ENCODE data around the gene TRMT1L. TPM values are rescaled to one million over a fixed set of nuclear protein-coding genes. Genes with fewer than 3 reads are reported as not detected.

The TRMT1L gene
- total RNA-seq, 1 experiment from 2014 or later: 11.3 TPM

DNA sequence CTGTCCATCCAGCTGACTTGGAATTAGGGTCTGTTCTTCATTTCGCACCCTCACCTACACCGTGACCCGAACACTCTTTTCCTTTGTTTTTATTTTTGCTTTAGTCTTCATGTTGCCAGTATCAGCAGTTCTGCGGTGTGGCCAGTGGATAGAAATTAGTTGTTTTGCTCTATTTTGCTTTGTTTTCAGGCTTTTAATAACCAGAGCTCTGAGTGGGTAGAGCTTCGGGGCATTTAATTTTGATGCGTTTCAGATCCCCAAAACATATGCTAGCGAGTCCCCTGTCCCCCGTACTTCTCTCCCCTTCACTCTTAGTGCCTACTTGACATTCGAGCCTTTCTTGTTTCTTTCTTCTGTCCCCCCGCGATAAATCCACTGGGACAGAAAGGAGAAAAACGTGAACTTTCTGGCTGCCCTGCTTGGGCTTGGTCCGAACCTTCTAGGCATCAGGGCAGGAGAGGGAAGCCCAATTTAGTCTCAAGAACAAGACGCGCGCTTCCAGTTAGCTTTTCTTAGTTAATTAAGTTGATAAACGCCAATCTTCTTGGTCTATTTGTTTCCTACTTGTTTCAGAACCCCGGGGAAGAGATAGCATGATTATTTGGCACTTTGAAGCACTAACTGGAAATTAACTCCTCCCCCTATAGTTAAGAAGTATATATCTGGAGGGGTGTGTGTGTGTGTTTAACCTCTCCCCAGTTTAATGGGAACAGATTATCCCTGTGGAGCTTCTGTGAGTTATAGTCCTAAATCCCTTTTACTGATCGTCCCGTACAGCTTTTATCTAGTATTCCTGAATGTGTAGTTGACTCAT is 1.1 kb upstream of the TRMT1L start:
- BruUV-seq (replicated peaks): TSS peak; percentile 52
- Histone ChIP-seq H3K36me3 (ENCODE audit: low read depth, low read length) (no peaks in the 10 kb centered on the region), H3K4me2 (ENCODE audit: low read length) (peak overlapping the region; percentile 100), H3F3A (ENCODE audit: low read length, unreplicated experiment) (no peaks in the 10 kb centered on the region), H4K20me1 (ENCODE audit: low read length) (no peaks in the 10 kb centered on the region), H3K4me3 (ENCODE audit: low read length) (peak overlapping the region; percentile 96), H3K9ac (ENCODE audit: low read length) (peak overlapping the region; percentile 90; the same call in 1 of the 2 replicates), H2AFZ (ENCODE audit: low read length) (peak overlapping the region; percentile 100), H3K4me1 (ENCODE audit: insufficient read depth, low read length) (peaks cover 30% of the 10 kb centered on the region), H3K9me2 (replicated peaks; ENCODE audit: low read length) (no peaks in the 10 kb centered on the region), H3K27me3 (ENCODE audit: low read length) (no peaks in the 10 kb centered on the region), H3K27ac (ENCODE audit: low read length) (no peak overlapping the region), H3K9me3 (ENCODE audit: low read length) (no peaks in the 10 kb centered on the region), H3K79me2 (ENCODE audit: low read length) (peaks cover 27% of the 10 kb centered on the region)
- intact Hi-C loops (cut with micrococcal nuclease): loop anchor here (2.0 to 5.0 kb wide), 4 partner anchors 111 to 403 kb away; partner anchors contain the start of genes EDEM3 and RNF2
- ATAC-seq: no peak
- TF ChIP-seq EZH2phosphoT487 (IDR thresholded peaks at IDR 0.05; ENCODE audit: borderline replicate concordance, low read length) (no peak), EZH2 (IDR thresholded peaks at IDR 0.05; ENCODE audit: low read length, unreplicated experiment) (no peak), CTCF (conservative IDR thresholded peaks at IDR 0.05; ENCODE audit: low read depth, low read length) (no peak)
- peak; percentile 5 for DNase-seq
- POLR2A ChIA-PET (ENCODE audit: unreplicated experiment): no interaction called here
- CTCF ChIA-PET: no interaction called here

GRCh38 chr1:185156288-185156853 is 382 bp downstream of the TRMT1L start:
- H3K9ac ChIP-seq (ENCODE audit: low read length): peak overlapping the region; percentile 90
- peak overlapping the region; percentile 67 for H3K27ac ChIP-seq (ENCODE audit: low read length)
- H3F3A ChIP-seq (ENCODE audit: low read length, unreplicated experiment): no peaks in the 10 kb centered on the region
- peaks cover 27% of the 10 kb centered on the region for H3K79me2 ChIP-seq (ENCODE audit: low read length)
- intact Hi-C loops (cut with micrococcal nuclease): loop anchor here (2.0 to 5.0 kb wide), 4 partner anchors 109 to 402 kb away; partner anchors contain the start of genes EDEM3 and RNF2
- H3K4me3 ChIP-seq (ENCODE audit: low read length): peak overlapping the region; percentile 96
- ATAC-seq: peak; percentile 22
- TSS peak; percentile 85 for BruUV-seq (replicated peaks)
- TF ChIP-seq EZH2phosphoT487 (IDR thresholded peaks at IDR 0.05; ENCODE audit: borderline replicate concordance, low read length) (no peak), CTCF (conservative IDR thresholded peaks at IDR 0.05; ENCODE audit: low read depth, low read length) (no peak), EZH2 (IDR thresholded peaks at IDR 0.05; ENCODE audit: low read length, unreplicated experiment) (no peak)
- no peaks in the 10 kb centered on the region for H3K9me3 ChIP-seq (ENCODE audit: low read length)
- no peaks in the 10 kb centered on the region for H3K9me2 ChIP-seq (replicated peaks; ENCODE audit: low read length)
- no peaks in the 10 kb centered on the region for H3K36me3 ChIP-seq (ENCODE audit: low read depth, low read length)
- no peak for DNase-seq
- H3K4me1 ChIP-seq (ENCODE audit: insufficient read depth, low read length): peaks cover 19% of the 10 kb centered on the region
- peak overlapping the region; percentile 95 for H2AFZ ChIP-seq (ENCODE audit: low read length)
- ChIA-PET POLR2A (ENCODE audit: unreplicated experiment) (interaction anchor here (0.6 kb wide), 2 partner anchors 48 to 109 kb away, joined by 3 to 6 read pairs; no protein-coding TSS in a partner anchor), CTCF (no interaction called here)
- H3K4me2 ChIP-seq (ENCODE audit: low read length): peak overlapping the region; percentile 88
- no peaks in the 10 kb centered on the region for H4K20me1 ChIP-seq (ENCODE audit: low read length)
- H3K27me3 ChIP-seq (ENCODE audit: low read length): no peaks in the 10 kb centered on the region
